ENCODE measurements around the gene DNAH2. TPM values are rescaled to one million over a fixed set of nuclear protein-coding genes. Genes with fewer than 3 reads are reported as not detected.

The DNAH2 gene
- total and polyA plus RNA-seq, 10 donors, result 0.02 to 1.1 (median 0.13) TPM; not detected in 1

DNA sequence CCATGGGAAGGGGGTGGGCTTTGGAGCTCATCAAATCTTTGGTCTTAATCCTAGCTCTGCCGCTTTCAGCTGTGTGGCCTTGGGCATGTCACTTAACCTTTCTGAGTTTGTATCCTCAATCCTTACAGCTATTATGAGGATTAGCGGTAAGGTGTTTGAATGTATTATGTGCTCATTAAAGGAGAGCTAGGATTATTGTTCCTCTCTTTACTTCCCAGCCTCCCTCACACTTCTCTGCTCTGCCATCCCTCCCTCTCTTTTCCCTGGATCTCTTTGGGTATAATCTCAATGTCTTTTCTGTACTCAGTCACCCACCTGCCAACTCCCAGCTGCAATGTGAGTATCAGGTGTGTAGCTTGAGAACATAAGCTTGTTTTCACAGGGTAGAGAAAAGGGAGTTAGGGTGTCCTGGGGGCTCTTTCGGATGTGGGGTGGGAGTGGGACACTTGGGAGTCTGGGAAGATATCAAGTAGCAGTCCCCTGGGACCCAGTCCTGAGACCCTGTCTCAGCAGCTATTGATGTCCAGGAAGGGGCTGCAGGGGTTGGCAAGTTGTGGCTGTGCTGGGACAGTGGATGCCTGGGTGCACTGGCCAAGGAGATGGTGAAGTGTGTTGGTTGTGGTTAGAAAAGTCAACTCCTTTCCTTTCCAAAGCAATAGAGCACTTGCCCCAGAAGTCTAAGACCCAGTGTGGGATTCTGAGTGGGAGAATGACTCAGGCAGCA is 10.8 kb upstream of the DNAH2 start:
- 82 to 94% (median 86%) methylated on average over 3 of the region's 3 CpGs for WGBS, 5 donors
- no peak overlapping the region for H3K4me3 ChIP-seq
- H3K27ac ChIP-seq, result no peak overlapping the region
- intact Hi-C loops (cut with DNase I; ENCODE audit: low total_unique reads), result no loop called here
- no peak for DNase-seq
- peaks cover 5 to 84% (median 31%) of the 10 kb centered on the region in 7 donors for H3K27me3 ChIP-seq (replicated peaks in 1 of 7)
- H3K9me3 ChIP-seq, result no peaks in the 10 kb centered on the region
- H3K36me3 ChIP-seq, result peaks cover 0 to 21% (median 14%) of the 10 kb centered on the region in 6 donors
- H3K4me1 ChIP-seq, result peaks cover 7 to 39% (median 22%) of the 10 kb centered on the region in 6 donors
- no peak for TF ChIP-seq POLR2A (IDR thresholded peaks at IDR 0.05)
- TF ChIP-seq, protein P1, sequence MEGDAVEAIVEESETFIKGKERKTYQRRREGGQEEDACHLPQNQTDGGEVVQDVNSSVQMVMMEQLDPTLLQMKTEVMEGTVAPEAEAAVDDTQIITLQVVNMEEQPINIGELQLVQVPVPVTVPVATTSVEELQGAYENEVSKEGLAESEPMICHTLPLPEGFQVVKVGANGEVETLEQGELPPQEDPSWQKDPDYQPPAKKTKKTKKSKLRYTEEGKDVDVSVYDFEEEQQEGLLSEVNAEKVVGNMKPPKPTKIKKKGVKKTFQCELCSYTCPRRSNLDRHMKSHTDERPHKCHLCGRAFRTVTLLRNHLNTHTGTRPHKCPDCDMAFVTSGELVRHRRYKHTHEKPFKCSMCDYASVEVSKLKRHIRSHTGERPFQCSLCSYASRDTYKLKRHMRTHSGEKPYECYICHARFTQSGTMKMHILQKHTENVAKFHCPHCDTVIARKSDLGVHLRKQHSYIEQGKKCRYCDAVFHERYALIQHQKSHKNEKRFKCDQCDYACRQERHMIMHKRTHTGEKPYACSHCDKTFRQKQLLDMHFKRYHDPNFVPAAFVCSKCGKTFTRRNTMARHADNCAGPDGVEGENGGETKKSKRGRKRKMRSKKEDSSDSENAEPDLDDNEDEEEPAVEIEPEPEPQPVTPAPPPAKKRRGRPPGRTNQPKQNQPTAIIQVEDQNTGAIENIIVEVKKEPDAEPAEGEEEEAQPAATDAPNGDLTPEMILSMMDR (IDR thresholded peaks at IDR 0.05 in 8 of 11, conservative IDR thresholded peaks at IDR 0.05 in 3 of 11), result no peak
- TF ChIP-seq POLR2AphosphoS5 (IDR thresholded peaks at IDR 0.05), result no peak

- no peak overlapping the region for H3K4me3 ChIP-seq
- H3K4me1 ChIP-seq, result peaks cover 7 to 37% (median 22%) of the 10 kb centered on the region in 6 donors
- DNase-seq, result no peak
- peaks cover 0 to 15% (median 8%) of the 10 kb centered on the region in 6 donors for H3K36me3 ChIP-seq
- H3K27ac ChIP-seq, result no peak overlapping the region
- H3K9me3 ChIP-seq, result no peaks in the 10 kb centered on the region
- WGBS, 5 donors, result 75 to 86% (median 81%) methylated on average over 8 to 9 of the region's 9 CpGs
- TF ChIP-seq, protein P1 (IDR thresholded peaks at IDR 0.05 in 8 of 11, conservative IDR thresholded peaks at IDR 0.05 in 3 of 11), result no peak
- no peak for TF ChIP-seq POLR2A (IDR thresholded peaks at IDR 0.05)
- no peak for TF ChIP-seq POLR2AphosphoS5 (IDR thresholded peaks at IDR 0.05)
- H3K27me3 ChIP-seq (replicated peaks in 1 of 7), result peaks cover 5 to 89% (median 32%) of the 10 kb centered on the region in 7 donors
- intact Hi-C loops (cut with DNase I; ENCODE audit: low total_unique reads), result no loop called here
Observed at GRCh38 chr17:7707446-7707845, 10.1 kb upstream of the DNAH2 start.

DNA sequence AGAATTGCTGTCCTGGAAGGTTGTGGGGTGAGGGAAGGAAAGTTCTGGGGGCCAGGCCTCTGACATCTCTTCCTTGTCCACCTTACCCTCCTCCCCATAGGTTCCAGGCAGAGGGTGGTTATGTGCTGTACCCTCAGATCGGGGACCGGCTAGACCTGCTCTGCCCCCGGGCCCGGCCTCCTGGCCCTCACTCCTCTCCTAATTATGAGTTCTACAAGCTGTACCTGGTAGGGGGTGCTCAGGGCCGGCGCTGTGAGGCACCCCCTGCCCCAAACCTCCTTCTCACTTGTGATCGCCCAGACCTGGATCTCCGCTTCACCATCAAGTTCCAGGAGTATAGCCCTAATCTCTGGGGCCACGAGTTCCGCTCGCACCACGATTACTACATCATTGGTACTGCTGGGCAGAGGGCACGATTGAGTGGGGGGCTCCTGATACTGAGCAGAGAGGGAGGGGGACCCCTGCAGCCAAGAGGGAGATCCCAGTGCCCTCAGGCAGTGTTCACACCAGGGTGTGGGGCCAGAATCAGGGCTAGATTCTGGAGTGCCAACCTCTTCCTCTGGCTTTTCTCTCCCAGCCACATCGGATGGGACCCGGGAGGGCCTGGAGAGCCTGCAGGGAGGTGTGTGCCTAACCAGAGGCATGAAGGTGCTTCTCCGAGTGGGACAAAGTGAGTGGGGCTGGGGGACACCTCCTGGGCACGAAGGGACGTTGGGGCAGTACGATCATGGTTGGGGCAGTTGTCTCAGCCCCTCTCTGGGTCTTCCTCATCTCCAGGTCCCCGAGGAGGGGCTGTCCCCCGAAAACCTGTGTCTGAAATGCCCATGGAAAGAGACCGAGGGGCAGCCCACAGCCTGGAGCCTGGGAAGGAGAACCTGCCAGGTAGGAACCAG is 9.4 kb upstream of the DNAH2 start:
- intact Hi-C loops (cut with DNase I; ENCODE audit: low total_unique reads), result no loop called here
- WGBS, 5 donors, result 79 to 88% (median 82%) methylated on average over 22 of the region's 22 CpGs
- no peaks in the 10 kb centered on the region for H3K9me3 ChIP-seq
- peaks cover 5 to 89% (median 34%) of the 10 kb centered on the region in 7 donors for H3K27me3 ChIP-seq (replicated peaks in 1 of 7)
- H3K4me3 ChIP-seq, result no peak overlapping the region
- TF ChIP-seq, protein P1 (IDR thresholded peaks at IDR 0.05 in 8 of 11, conservative IDR thresholded peaks at IDR 0.05 in 3 of 11), result no peak
- no peak for TF ChIP-seq POLR2A (IDR thresholded peaks at IDR 0.05)
- no peak for TF ChIP-seq POLR2AphosphoS5 (IDR thresholded peaks at IDR 0.05)
- H3K4me1 ChIP-seq, result peaks cover 7 to 33% (median 22%) of the 10 kb centered on the region in 6 donors
- H3K27ac ChIP-seq, result no peak overlapping the region
- H3K36me3 ChIP-seq, result peaks cover 0 to 8% (median 1%) of the 10 kb centered on the region in 6 donors
- DNase-seq, result no peak
